Loucy (cell line): ENCODE results near the gene MYOM1.

Source experiments
- H2AFZ ChIP-seq: fragments of 200-600 bp; sonication (generic); 2 replicates; pipeline ENCODE4 v1.6.0; 2016; ENCODE audit warnings: antibody characterized with exemption, mild to moderate bottlenecking, low read length, moderate library complexity
- H3F3A ChIP-seq: fragments of 200-600 bp; 2 replicates; pipeline ENCODE4 v1.6.0; 2016; ENCODE audit warnings: antibody characterized with exemption, low read depth, mild to moderate bottlenecking
- H3K27me3 ChIP-seq: fragments of 200-600 bp; sonication (generic); 2 replicates; pipeline ENCODE4 v1.6.1; 2014; ENCODE audit warnings: low read length, mild to moderate bottlenecking; ENCODE audit not compliant: insufficient read depth, poor library complexity, severe bottlenecking
- H3K36me3 ChIP-seq: fragments of 200-600 bp; sonication (generic); 2 replicates; pipeline ENCODE4 v1.6.1; 2016; ENCODE audit warnings: low read length; ENCODE audit not compliant: insufficient read depth
- H3K4me1 ChIP-seq: fragments of 200-600 bp; sonication (generic); 2 replicates; pipeline ENCODE4 v1.5.1; 2014; ENCODE audit warnings: low read length, mild to moderate bottlenecking; ENCODE audit not compliant: insufficient read depth, poor library complexity, severe bottlenecking
- H3K4me2 ChIP-seq: fragments of 200-600 bp; sonication (generic); 2 replicates; pipeline ENCODE4 v1.6.0; 2014; ENCODE audit warnings: antibody characterized with exemption, low read length, low read depth, mild to moderate bottlenecking; ENCODE audit not compliant: poor library complexity, severe bottlenecking
- H3K4me3 ChIP-seq: fragments of 200-600 bp; sonication (generic); 2 replicates; pipeline ENCODE4 v1.5.1; 2014; ENCODE audit warnings: low read length, mild to moderate bottlenecking, mixed read lengths; ENCODE audit not compliant: poor library complexity, severe bottlenecking
- H3K79me2 ChIP-seq: fragments of 200-600 bp; sonication (generic); 2 replicates; pipeline ENCODE4 v1.6.1; 2014; ENCODE audit warnings: low read length; ENCODE audit not compliant: insufficient read depth
- H3K9ac ChIP-seq: fragments of 200-600 bp; sonication (generic); 2 replicates; pipeline ENCODE4 v1.6.0; 2014; ENCODE audit warnings: mild to moderate bottlenecking, low read depth, low read length, moderate library complexity; ENCODE audit not compliant: poor library complexity, severe bottlenecking
- H3K9me2 ChIP-seq: fragments of 200-600 bp; sonication (generic); replicated peaks from 2 replicates; pipeline ENCODE4 v1.6.1; 2016; ENCODE audit warnings: low read depth, low read length, mixed read lengths
- H3K9me3 ChIP-seq: fragments of 200-600 bp; sonication (generic); 2 replicates; pipeline ENCODE4 v1.6.1; 2014; ENCODE audit warnings: mild to moderate bottlenecking, antibody characterized with exemption, low read length, low read depth; ENCODE audit not compliant: insufficient read depth
- H4K20me1 ChIP-seq: fragments of 200-600 bp; sonication (generic); 2 replicates; pipeline ENCODE4 v1.6.0; 2014; ENCODE audit warnings: antibody characterized with exemption, low read length, mild to moderate bottlenecking; ENCODE audit not compliant: insufficient read depth, poor library complexity, severe bottlenecking
- CTCF ChIP-seq: fragments of 200-600 bp; sonication (generic); conservative IDR thresholded peaks from 2 replicates; pipeline ENCODE4 v1.5.1; 2014; ENCODE audit warnings: mild to moderate bottlenecking, antibody characterized with exemption, low read length
- EZH2phosphoT487 ChIP-seq: fragments of 200-600 bp; IDR thresholded peaks from 2 replicates; pipeline ENCODE4 v1.6.1; 2018; ENCODE audit warnings: antibody characterized with exemption, mild to moderate bottlenecking, moderate library complexity, borderline replicate concordance

Gene MYOM1

GRCh38 chr18:3219241-3219630, 532 bp downstream of the MYOM1 start:
- no peaks in the 10 kb centered on the region for H4K20me1 ChIP-seq
- H3K79me2 ChIP-seq = no peaks in the 10 kb centered on the region
- no peak overlapping the region for H3K4me3 ChIP-seq
- H3K9ac ChIP-seq = no peak overlapping the region
- no peak overlapping the region for H3K4me2 ChIP-seq
- no peaks in the 10 kb centered on the region for H3K36me3 ChIP-seq
- no peaks in the 10 kb centered on the region for H3K27me3 ChIP-seq
- peaks cover 12% of the 10 kb centered on the region for H3K4me1 ChIP-seq
- H3K9me2 ChIP-seq = no peaks in the 10 kb centered on the region
- TF ChIP-seq CTCF = no peak
- no peak for TF ChIP-seq EZH2phosphoT487
- H3K9me3 ChIP-seq = no peaks in the 10 kb centered on the region
- H2AFZ ChIP-seq = 0 out of 2 replicates have a peak overlapping the region, but pooled peaks have one; percentile 3
- H3F3A ChIP-seq = no peaks in the 10 kb centered on the region

- Histone ChIP-seq H3K4me1 (peaks cover 14% of the 10 kb centered on the region), H3F3A (no peaks in the 10 kb centered on the region), H3K4me3 (no peak overlapping the region), H3K9ac (no peak overlapping the region), H3K27me3 (no peaks in the 10 kb centered on the region), H3K4me2 (no peak overlapping the region), H2AFZ (no peak overlapping the region), H3K9me3 (no peaks in the 10 kb centered on the region), H3K79me2 (no peaks in the 10 kb centered on the region), H3K9me2 (no peaks in the 10 kb centered on the region), H4K20me1 (no peaks in the 10 kb centered on the region), H3K36me3 (no peaks in the 10 kb centered on the region)
- TF ChIP-seq EZH2phosphoT487 (no peak), CTCF (no peak)
Measured at GRCh38 chr18:3218819-3219218, 949 bp downstream of the MYOM1 start.

- no peaks in the 10 kb centered on the region for H3F3A ChIP-seq
- H2AFZ ChIP-seq = no peak overlapping the region
- H4K20me1 ChIP-seq = no peaks in the 10 kb centered on the region
- H3K4me3 ChIP-seq = no peak overlapping the region
- no peaks in the 10 kb centered on the region for H3K9me2 ChIP-seq
- no peak overlapping the region for H3K9ac ChIP-seq
- H3K4me2 ChIP-seq = no peak overlapping the region
- H3K36me3 ChIP-seq = no peaks in the 10 kb centered on the region
- no peaks in the 10 kb centered on the region for H3K9me3 ChIP-seq
- H3K27me3 ChIP-seq = no peaks in the 10 kb centered on the region
- no peaks in the 10 kb centered on the region for H3K79me2 ChIP-seq
- TF ChIP-seq EZH2phosphoT487 (no peak), CTCF (no peak)
- H3K4me1 ChIP-seq = peaks cover 17% of the 10 kb centered on the region
Measured at GRCh38 chr18:3217948-3218647, 1.7 kb downstream of the MYOM1 start.
